ENCODE measurements around the gene DZIP1.

Gene DZIP1

DNA sequence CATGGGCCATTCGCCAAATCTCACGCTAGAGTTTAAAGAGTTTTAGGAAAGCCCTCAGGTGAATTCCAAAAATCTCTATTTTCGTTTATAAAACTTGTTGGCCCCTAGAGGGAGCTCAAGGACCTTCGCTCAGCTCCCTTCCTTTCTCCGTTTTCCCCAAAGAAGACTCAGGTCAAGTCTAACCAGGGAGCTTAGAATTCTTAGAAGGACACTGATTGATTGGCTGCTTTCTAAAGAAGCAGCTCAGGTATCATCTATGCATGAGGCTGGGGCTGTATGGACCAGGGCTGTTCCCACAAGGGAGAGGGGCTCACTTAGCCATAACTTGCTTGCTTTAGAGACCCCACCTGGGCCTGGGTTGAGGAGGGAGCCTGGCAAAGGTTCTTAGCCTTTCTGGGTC, 20.5 kb downstream of the DZIP1 start:
- Histone ChIP-seq H3K9me3 (ENCODE audit: control insufficient read depth, insufficient read depth, low read length) (no peaks in the 10 kb centered on the region), H3K4me3 (ENCODE audit: low read length) (no peak overlapping the region), H3K27me3 (ENCODE audit: control insufficient read depth, insufficient read depth, low read length) (no peaks in the 10 kb centered on the region), H3K4me1 (ENCODE audit: control insufficient read depth, insufficient read depth, low read length) (0 out of 2 replicates have a peak, but pooled peaks cover 1% of the 10 kb centered on the region), H3K27ac (ENCODE audit: low read length) (no peak overlapping the region), H3K36me3 (ENCODE audit: control insufficient read depth, insufficient read depth, low read length) (peaks cover 6% of the 10 kb centered on the region)
- no CpG with 5 or more reads among the region's 5 CpGs for WGBS (ENCODE audit: insufficient coverage, insufficient read length)
- DNase-seq (ENCODE audit: low read depth, low spot score): no peak

DNA sequence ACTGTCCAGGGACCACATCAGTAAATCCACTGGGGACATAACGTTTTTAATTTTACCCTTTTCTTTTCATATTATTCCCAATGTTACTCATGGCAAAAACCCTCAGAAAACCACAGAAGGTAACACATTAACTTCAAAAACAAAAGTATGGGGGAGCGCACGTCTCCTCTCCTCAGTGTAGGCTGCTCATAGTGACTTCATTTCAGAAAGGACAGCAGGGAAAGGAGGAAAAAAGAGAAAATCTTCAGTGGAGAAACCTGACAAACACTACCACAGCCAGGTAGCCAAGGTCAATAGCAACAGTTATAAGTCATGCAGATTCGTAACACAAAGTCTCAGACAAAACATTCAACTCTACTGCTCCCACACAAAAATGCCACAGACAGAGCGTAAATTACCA, 21.4 kb downstream of the DZIP1 start:
- Histone ChIP-seq H3K27me3 (ENCODE audit: control insufficient read depth, insufficient read depth, low read length) (no peaks in the 10 kb centered on the region), H3K36me3 (ENCODE audit: control insufficient read depth, insufficient read depth, low read length) (peaks cover 6% of the 10 kb centered on the region), H3K4me1 (ENCODE audit: control insufficient read depth, insufficient read depth, low read length) (0 out of 2 replicates have a peak, but pooled peaks cover 1% of the 10 kb centered on the region)

DNA sequence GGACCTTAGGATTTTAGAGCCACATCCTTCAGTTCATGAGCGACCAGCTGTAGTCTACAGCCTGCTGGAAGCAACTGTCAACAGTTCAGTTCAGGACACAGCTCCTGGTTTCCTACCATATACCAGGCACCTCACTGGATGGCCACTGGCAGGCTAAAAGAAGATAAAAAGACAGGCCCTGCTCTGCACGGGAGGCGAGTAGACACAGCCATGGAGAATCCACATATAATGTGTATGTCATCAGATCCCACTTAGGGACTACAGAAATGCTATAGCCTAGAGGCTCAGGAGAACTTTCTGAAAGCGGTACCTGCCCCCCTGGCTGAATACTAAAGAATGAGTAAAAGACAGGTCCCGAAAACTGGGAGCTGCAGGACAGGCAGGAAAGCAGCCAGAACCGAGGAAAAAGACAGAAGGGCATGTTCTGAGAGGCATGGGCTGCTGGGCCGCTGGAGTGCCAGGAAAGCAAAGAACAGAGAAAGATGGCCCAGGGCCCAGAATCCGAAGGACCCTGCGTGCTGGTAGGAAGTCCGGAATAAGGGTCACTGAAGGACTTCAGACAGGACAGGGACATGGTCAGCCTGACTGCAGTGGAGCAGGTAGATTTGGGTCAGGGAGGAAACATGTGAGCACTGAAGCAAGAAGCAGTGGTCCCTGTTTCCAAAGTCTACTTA, 23.5 kb downstream of the DZIP1 start:
- H3K4me1 ChIP-seq (ENCODE audit: control insufficient read depth, insufficient read depth, low read length): 0 out of 2 replicates have a peak, but pooled peaks cover 1% of the 10 kb centered on the region
- no CpG with 5 or more reads among the region's 10 CpGs for WGBS (ENCODE audit: insufficient coverage, insufficient read length)
- no peaks in the 10 kb centered on the region for H3K9me3 ChIP-seq (ENCODE audit: control insufficient read depth, insufficient read depth, low read length)
- no peak overlapping the region for H3K4me3 ChIP-seq (ENCODE audit: low read length)
- H3K36me3 ChIP-seq (ENCODE audit: control insufficient read depth, insufficient read depth, low read length): peaks cover 6% of the 10 kb centered on the region
- DNase-seq (ENCODE audit: low read depth, low spot score): no peak
- H3K27me3 ChIP-seq (ENCODE audit: control insufficient read depth, insufficient read depth, low read length): no peaks in the 10 kb centered on the region
- H3K27ac ChIP-seq (ENCODE audit: low read length): no peak overlapping the region

More for the DNA sequence above, 21.4 kb downstream of the DZIP1 start:
- WGBS (ENCODE audit: insufficient coverage, insufficient read length): no CpG with 5 or more reads among the region's 5 CpGs
- H3K27ac ChIP-seq (ENCODE audit: low read length): no peak overlapping the region
- no peaks in the 10 kb centered on the region for H3K9me3 ChIP-seq (ENCODE audit: control insufficient read depth, insufficient read depth, low read length)
- DNase-seq (ENCODE audit: low read depth, low spot score): no peak
- no peak overlapping the region for H3K4me3 ChIP-seq (ENCODE audit: low read length)

DNA sequence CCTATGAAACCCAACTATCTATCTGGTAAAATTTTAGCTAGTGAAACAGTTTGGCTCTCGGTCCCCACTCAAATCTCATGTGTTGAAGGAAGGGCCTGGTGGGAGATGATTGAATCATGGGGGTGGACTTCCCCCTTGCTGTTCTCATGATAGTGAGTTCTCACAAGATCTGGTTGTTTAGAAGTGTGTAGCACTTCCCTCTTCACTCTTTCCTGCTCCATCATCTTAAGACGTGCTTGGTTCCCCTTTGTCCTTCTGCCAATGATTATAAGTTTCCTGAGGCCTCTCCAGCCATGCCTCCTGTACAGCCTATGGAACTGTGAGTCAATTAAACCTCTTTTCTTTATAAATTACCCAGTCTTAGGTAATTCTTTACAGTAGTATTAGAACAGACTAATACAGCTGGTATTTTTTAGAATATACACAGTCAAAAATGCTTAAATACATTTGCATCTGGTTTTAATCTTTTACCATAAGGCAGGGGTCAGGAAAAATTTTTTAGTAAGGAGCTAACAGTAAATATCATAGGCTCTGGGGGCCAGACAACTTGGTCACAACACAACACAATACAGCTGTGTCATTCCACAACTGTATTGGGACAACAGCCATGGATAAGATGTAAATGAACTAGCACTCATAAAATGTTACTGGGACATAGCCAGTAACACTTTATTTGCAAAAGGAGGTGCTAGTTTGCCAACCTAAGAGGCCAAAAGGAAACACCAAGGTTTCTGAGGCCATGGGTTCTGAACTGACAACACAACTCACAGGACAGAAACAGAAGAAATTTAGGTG, 24.3 kb downstream of the DZIP1 start:
- Histone ChIP-seq H3K4me3 (ENCODE audit: low read length) (no peak overlapping the region), H3K9me3 (ENCODE audit: control insufficient read depth, insufficient read depth, low read length) (no peaks in the 10 kb centered on the region), H3K4me1 (ENCODE audit: control insufficient read depth, insufficient read depth, low read length) (0 out of 2 replicates have a peak, but pooled peaks cover 1% of the 10 kb centered on the region), H3K36me3 (ENCODE audit: control insufficient read depth, insufficient read depth, low read length) (peaks cover 8% of the 10 kb centered on the region), H3K27ac (ENCODE audit: low read length) (no peak overlapping the region), H3K27me3 (ENCODE audit: control insufficient read depth, insufficient read depth, low read length) (no peaks in the 10 kb centered on the region)
- DNase-seq (ENCODE audit: low read depth, low spot score): no peak
- no CpG with 5 or more reads among the region's 2 CpGs for WGBS (ENCODE audit: insufficient coverage, insufficient read length)

DNA sequence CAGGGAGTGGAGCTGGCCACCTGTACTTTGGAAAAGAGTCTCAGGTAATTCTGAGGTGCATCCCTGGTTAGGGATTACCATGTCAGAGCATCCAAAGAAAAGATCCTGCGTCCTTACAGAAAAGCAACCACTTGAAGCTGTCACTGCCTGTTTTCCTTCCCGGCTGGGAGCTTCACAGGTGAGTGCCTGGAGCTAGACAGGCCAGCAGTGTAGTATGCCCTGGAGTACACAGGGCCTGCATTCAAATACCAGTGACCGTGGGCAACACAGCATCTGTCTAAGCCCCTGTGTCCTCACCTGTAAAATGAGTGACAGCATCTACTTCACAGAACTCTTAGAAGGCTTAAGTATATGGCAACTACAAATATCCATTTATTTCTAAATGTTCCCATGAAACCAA, 29.0 kb downstream of the DZIP1 start:
- Histone ChIP-seq H3K27me3 (ENCODE audit: control insufficient read depth, insufficient read depth, low read length) (no peaks in the 10 kb centered on the region), H3K4me1 (ENCODE audit: control insufficient read depth, insufficient read depth, low read length) (no peaks in the 10 kb centered on the region), H3K27ac (ENCODE audit: low read length) (no peak overlapping the region), H3K36me3 (ENCODE audit: control insufficient read depth, insufficient read depth, low read length) (peaks cover 7% of the 10 kb centered on the region; the same call in 1 of the 2 replicates), H3K9me3 (ENCODE audit: control insufficient read depth, insufficient read depth, low read length) (no peaks in the 10 kb centered on the region), H3K4me3 (ENCODE audit: low read length) (no peak overlapping the region)
- no CpG with 5 or more reads among the region's 3 CpGs for WGBS (ENCODE audit: insufficient coverage, insufficient read length)
- no peak for DNase-seq (ENCODE audit: low read depth, low spot score)

DNA sequence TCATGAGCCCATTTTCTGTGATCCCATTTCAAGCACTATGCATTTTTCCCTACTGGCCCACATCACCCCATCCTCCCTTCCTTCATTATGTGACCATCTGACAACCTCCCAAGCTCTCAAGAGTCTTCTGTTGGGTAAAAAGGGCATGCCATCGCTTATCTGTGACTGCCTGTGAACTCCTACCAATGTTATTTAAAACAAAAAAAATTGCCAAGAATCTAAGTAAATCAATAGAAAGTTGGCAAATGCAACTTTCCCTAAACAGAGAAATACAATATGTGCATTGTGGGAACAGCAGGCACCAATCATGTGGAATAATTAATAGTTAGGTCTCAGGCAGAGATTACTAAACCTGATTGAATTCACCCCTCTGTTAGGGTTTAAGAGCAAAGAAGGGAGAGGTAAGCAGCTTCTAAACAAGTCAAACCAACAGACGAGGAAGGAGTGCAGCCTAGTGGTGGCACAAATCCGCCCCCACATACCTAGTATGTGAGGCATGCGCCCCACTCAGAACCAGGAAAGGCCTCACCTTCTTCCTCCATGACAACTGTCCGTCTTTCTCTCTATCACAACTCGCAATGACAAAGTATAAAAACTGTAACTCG, 29.8 kb downstream of the DZIP1 start:
- WGBS (ENCODE audit: insufficient coverage, insufficient read length): no CpG with 5 or more reads among the region's 7 CpGs
- H3K9me3 ChIP-seq (ENCODE audit: control insufficient read depth, insufficient read depth, low read length): no peaks in the 10 kb centered on the region
- no peak overlapping the region for H3K27ac ChIP-seq (ENCODE audit: low read length)
- peaks cover 7% of the 10 kb centered on the region; the same call in 1 of the 2 replicates for H3K36me3 ChIP-seq (ENCODE audit: control insufficient read depth, insufficient read depth, low read length)
- no peaks in the 10 kb centered on the region for H3K27me3 ChIP-seq (ENCODE audit: control insufficient read depth, insufficient read depth, low read length)
- no peak for DNase-seq (ENCODE audit: low read depth, low spot score)
- no peak overlapping the region for H3K4me3 ChIP-seq (ENCODE audit: low read length)
- H3K4me1 ChIP-seq (ENCODE audit: control insufficient read depth, insufficient read depth, low read length): no peaks in the 10 kb centered on the region

DNA sequence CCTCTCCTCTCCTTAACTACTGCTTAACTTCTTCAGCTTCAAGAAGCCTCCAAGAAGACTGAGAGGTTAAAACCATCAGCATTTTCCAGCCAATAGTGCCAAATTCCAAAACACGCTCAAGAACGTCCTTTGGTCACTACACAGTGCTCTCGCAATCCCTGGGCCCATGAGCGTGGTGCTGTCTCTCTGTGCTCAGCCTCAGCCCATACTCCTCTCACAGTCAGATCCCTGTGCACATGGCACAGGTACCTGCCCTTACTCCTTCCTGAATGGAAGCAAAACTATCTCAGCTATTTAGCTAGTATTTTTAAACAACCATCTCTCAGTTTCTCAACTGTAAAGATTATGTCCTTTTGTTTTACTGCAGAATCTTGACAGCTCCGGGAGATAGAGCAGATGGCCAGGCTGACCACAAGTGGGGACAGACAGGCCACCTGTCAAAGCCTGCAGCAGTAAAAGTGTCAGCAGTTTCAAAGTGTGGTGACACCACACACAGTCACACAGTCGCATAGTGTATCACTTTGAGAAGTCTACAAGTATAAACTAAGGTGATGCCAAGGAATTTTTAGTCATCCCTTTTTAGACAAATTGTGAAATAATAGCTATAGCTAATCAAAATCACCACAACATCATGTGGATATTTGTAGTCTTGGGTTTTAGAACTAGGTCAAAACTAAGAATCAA, 35.7 kb downstream of the DZIP1 start:
- WGBS (ENCODE audit: insufficient coverage, insufficient read length): no CpG with 5 or more reads among the region's 6 CpGs
- no peak overlapping the region for H3K27ac ChIP-seq (ENCODE audit: low read length)

DNA sequence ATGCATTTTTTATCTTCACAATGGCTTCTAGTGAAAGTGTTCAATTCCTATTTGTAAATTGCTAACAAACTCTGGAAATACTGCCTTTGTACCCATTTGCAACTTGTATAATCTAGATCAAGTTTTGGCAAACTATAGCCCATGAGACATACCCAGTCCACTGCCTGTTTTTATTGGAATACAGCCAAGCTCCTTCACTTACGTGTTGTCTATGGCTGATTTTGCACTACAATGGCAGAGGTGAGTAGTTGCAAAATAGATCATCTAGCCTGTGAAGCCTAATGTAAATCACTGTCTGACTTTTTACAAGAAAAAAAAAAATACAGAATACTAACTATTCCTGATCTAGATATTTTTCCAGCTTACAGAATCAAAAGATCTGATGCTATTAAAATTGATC, 37.1 kb downstream of the DZIP1 start:
- Histone ChIP-seq H3K36me3 (ENCODE audit: control insufficient read depth, insufficient read depth, low read length) (peaks cover 7% of the 10 kb centered on the region; the same call in 1 of the 2 replicates), H3K27ac (ENCODE audit: low read length) (no peak overlapping the region), H3K9me3 (ENCODE audit: control insufficient read depth, insufficient read depth, low read length) (no peaks in the 10 kb centered on the region), H3K4me3 (ENCODE audit: low read length) (no peak overlapping the region), H3K4me1 (ENCODE audit: control insufficient read depth, insufficient read depth, low read length) (no peaks in the 10 kb centered on the region), H3K27me3 (ENCODE audit: control insufficient read depth, insufficient read depth, low read length) (no peaks in the 10 kb centered on the region)
- WGBS (ENCODE audit: insufficient coverage, insufficient read length): no CpG with 5 or more reads among the region's 1 CpG
- no peak for DNase-seq (ENCODE audit: low read depth, low spot score)

More for the DNA sequence above, 35.7 kb downstream of the DZIP1 start:
- no peaks in the 10 kb centered on the region for H3K9me3 ChIP-seq (ENCODE audit: control insufficient read depth, insufficient read depth, low read length)
- no peak for DNase-seq (ENCODE audit: low read depth, low spot score)
- H3K4me1 ChIP-seq (ENCODE audit: control insufficient read depth, insufficient read depth, low read length): no peaks in the 10 kb centered on the region
- peaks cover 7% of the 10 kb centered on the region; the same call in 1 of the 2 replicates for H3K36me3 ChIP-seq (ENCODE audit: control insufficient read depth, insufficient read depth, low read length)
- H3K4me3 ChIP-seq (ENCODE audit: low read length): no peak overlapping the region
- no peaks in the 10 kb centered on the region for H3K27me3 ChIP-seq (ENCODE audit: control insufficient read depth, insufficient read depth, low read length)

DNA sequence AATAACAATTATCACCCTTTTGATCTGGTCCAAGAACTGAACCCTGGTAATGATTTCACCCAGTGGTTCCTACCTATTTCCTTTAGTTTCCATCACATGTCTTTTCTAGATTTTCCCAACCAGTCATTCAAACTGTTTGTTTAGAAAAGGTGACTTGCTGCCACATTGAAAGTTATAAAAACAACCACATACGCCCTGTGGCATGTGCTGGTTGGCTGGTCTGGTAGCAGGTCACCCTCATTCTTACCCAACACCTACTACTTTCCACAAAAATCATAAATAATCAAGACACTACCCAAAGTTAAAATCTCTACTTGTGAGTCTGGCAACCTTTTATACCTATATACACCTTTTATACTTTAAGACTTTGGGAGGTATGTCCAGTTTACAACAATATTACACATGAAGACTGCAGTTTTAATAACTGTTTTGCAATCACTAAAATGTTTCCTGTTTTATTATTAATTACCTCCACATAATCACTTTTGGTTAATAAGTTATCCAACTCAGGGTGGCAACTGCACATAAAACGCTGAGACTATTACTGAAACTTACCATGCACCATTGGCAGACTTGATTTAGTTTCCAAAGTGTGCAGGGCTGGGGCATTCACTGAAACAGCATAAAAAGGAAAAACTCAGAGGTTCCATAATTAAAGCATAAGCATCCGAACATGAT, 38.9 kb downstream of the DZIP1 start:
- Histone ChIP-seq H3K27ac (ENCODE audit: low read length) (no peak overlapping the region), H3K9me3 (ENCODE audit: control insufficient read depth, insufficient read depth, low read length) (no peaks in the 10 kb centered on the region), H3K4me1 (ENCODE audit: control insufficient read depth, insufficient read depth, low read length) (no peaks in the 10 kb centered on the region), H3K4me3 (ENCODE audit: low read length) (no peak overlapping the region), H3K27me3 (ENCODE audit: control insufficient read depth, insufficient read depth, low read length) (no peaks in the 10 kb centered on the region), H3K36me3 (ENCODE audit: control insufficient read depth, insufficient read depth, low read length) (peaks cover 5% of the 10 kb centered on the region; the same call in 1 of the 2 replicates)
- no CpG with 5 or more reads among the region's 3 CpGs for WGBS (ENCODE audit: insufficient coverage, insufficient read length)
- no peak for DNase-seq (ENCODE audit: low read depth, low spot score)

Measured in iPS DF 6.9 (cell line).